Neural cell (in vitro differentiated cells): Measurements from ENCODE around the gene PER2.

Source experiments
- TAF1 ChIP-seq: IDR thresholded peaks from 2 replicates; pipeline ENCODE4 v1.6.1; 2012; ENCODE audit warnings: low read depth
- TF ChIP-seq, protein P1 (sequence below): IDR thresholded peaks from 2 replicates; pipeline ENCODE4 v1.6.1; 2012; ENCODE audit warnings: borderline replicate concordance
- TF ChIP-seq, protein P2 (sequence below): fragments of 450-650 bp; IDR thresholded peaks from 2 replicates; pipeline ENCODE4 v1.5.1; 2014; ENCODE audit warnings: antibody characterized with exemption, mild to moderate bottlenecking, moderate library complexity; ENCODE audit not compliant: poor library complexity, severe bottlenecking

DNA sequence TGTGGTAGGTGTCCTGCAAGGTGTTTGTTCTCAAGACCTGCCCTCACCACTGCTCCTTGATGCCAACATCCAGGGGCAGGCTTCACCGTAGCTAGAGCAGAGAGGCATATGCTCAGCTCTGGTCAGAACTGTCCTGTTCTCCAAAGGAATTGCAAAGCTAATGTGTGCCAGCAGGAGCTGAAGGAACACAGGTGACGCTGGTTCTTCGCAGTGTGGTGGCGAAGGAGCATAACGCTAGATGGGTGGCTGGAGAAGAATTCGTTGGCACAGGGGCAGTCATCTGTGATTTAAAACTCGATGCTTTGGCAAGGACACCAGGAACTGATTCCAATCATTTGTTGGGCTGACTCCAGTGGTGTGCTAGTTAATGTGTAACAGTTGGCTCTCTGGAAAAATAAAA is 11.4 kb upstream of the PER2 start:
- TF ChIP-seq, protein P1, sequence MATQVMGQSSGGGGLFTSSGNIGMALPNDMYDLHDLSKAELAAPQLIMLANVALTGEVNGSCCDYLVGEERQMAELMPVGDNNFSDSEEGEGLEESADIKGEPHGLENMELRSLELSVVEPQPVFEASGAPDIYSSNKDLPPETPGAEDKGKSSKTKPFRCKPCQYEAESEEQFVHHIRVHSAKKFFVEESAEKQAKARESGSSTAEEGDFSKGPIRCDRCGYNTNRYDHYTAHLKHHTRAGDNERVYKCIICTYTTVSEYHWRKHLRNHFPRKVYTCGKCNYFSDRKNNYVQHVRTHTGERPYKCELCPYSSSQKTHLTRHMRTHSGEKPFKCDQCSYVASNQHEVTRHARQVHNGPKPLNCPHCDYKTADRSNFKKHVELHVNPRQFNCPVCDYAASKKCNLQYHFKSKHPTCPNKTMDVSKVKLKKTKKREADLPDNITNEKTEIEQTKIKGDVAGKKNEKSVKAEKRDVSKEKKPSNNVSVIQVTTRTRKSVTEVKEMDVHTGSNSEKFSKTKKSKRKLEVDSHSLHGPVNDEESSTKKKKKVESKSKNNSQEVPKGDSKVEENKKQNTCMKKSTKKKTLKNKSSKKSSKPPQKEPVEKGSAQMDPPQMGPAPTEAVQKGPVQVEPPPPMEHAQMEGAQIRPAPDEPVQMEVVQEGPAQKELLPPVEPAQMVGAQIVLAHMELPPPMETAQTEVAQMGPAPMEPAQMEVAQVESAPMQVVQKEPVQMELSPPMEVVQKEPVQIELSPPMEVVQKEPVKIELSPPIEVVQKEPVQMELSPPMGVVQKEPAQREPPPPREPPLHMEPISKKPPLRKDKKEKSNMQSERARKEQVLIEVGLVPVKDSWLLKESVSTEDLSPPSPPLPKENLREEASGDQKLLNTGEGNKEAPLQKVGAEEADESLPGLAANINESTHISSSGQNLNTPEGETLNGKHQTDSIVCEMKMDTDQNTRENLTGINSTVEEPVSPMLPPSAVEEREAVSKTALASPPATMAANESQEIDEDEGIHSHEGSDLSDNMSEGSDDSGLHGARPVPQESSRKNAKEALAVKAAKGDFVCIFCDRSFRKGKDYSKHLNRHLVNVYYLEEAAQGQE, result no peak
- TF ChIP-seq TAF1, result no peak
- TF ChIP-seq, protein P2, sequence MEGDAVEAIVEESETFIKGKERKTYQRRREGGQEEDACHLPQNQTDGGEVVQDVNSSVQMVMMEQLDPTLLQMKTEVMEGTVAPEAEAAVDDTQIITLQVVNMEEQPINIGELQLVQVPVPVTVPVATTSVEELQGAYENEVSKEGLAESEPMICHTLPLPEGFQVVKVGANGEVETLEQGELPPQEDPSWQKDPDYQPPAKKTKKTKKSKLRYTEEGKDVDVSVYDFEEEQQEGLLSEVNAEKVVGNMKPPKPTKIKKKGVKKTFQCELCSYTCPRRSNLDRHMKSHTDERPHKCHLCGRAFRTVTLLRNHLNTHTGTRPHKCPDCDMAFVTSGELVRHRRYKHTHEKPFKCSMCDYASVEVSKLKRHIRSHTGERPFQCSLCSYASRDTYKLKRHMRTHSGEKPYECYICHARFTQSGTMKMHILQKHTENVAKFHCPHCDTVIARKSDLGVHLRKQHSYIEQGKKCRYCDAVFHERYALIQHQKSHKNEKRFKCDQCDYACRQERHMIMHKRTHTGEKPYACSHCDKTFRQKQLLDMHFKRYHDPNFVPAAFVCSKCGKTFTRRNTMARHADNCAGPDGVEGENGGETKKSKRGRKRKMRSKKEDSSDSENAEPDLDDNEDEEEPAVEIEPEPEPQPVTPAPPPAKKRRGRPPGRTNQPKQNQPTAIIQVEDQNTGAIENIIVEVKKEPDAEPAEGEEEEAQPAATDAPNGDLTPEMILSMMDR, result no peak
